ENCODE measurements around the gene IL27RA.
"Not testable (repeated sequence)": the region's sequence is repeated elsewhere in the genome, so short reads cannot be mapped to it uniquely, and the experiment has no call there.

The IL27RA gene

GRCh38 chr19:14030997-14031718, 404 bp upstream of the IL27RA start:
- no peak for DNase-seq (ENCODE audit: low spot score)

GRCh38 chr19:14033946-14034345, 2.4 kb downstream of the IL27RA start:
- DNase-seq (ENCODE audit: low spot score) = no peak

DNA sequence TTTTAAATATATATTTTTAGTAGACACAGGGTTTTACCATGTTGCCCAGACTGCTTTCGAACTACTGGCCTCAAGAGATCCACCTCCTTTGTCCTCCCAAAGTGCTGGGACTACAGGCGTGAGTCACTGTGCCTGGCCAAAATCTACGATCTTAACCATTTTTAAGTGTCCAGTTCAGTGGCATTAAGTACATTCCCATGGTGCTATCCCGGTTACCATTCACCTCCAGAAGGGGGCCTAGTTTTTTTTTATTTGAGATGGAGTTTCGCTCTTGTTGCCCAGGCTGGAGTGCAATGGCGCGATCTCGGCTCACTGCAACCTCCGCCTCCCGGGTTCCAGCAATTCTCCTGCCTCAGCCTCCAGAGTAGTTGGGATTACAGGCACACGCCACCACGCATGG, 3.6 kb downstream of the IL27RA start:
- DNase-seq (ENCODE audit: low spot score) = not testable (repeated sequence)

DNA sequence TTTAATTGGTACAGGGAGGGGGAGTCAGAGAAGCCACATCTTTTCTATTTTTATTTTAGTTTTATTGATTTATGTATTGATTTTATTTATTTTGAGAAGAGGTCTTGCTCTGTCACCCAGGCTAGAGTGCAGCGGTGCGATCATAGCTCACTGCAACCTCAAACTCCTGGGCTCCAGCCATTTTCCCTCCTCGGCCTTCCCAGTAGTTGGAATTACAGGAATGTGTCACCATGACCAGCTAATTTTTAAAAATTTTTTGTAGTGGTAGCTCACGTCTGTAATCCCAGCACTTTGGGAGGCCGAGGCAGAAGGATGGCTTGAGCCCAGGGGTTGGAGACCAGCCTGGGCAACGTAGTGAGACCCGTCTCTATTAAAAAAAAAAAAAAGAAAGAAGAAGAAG, 4.1 kb downstream of the IL27RA start:
- no peak for DNase-seq (ENCODE audit: low spot score)

- DNase-seq (ENCODE audit: low spot score) = no peak
Measured at GRCh38 chr19:14039181-14039580, 7.6 kb downstream of the IL27RA start.

DNA sequence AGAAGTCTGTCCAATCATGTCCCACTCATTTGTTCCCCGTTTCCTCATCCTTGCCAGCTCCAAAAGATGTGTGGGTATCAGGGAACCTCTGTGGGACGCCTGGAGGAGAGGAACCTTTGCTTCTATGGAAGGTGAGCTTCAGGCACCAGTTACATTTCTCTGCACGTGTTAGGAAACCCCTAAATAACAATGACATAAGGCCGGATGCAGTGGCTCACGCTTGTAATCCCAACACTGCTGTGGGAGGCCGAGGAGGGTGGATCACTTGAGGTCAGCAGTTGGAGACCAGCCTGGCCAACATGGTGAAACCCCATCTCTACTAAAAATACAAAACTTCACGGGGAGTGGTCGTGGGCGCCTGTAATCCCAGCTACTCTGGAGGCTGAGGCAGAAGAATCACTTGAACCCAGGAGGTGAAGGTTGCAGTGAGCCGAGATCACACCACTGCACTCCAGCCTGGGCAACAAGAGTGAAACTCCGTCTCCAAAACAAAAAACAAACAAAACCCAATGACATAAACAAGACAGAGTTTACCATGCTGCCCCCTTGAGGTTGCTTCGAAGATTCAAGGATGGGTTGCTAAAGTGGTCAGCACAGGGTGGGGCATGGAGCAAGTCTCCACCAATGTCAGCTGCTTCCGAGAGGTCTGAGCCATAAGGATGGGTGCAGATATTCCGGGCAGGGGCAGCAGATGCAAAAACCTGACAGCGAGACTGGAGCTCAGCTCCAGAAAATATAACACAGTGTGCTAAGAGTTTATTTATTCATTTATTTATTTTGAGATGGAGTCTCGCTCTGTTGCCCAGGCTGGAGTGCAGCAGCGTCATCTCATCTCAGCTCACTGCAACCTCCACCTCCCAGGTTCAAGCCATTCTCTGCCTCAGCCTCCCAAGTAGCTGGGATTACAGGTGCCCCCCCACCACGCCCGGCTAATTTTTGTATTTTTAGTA, 11.4 kb downstream of the IL27RA start:
- DNase-seq (ENCODE audit: low spot score) = not testable (repeated sequence)

- DNase-seq (ENCODE audit: low spot score) = not testable (repeated sequence)
Measured at GRCh38 chr19:14047866-14048265, 16.3 kb downstream of the IL27RA start.

DNA sequence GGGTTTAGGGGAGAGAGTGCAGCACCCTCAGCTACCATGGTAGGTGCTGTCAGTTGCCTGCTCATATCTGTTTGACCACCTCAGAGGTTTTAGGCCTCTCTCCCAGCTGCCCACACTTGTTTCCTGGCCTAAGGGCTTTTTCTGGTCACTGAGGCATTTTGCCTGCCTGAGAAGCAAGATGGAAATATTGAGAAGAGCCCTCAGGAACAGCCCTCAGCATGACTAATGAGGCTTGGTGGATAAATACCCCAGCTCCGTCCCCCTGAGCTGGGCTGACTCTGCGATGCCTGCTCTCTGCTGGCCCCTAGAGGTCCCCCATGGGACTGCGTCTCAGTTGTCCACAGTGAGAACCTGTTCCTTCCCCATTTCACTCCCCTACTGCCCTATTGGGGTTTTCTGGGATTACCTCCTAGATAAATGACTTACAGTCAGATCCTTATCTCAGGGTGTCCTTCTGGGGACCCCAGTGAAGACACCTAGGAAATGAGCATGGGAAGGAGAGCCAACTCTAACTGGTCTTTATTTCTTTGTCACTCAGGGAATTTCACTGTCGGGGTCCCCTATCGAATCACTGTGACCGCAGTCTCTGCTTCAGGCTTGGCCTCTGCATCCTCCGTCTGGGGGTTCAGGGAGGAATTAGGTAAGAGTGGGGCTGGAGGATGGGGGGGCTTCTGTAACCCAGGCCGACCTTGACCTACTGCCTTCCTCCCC, 17.0 kb downstream of the IL27RA start:
- no peak for DNase-seq (ENCODE audit: low spot score)

- DNase-seq (ENCODE audit: low spot score) = no peak
Measured at GRCh38 chr19:14050512-14050911, 18.9 kb downstream of the IL27RA start.

DNA sequence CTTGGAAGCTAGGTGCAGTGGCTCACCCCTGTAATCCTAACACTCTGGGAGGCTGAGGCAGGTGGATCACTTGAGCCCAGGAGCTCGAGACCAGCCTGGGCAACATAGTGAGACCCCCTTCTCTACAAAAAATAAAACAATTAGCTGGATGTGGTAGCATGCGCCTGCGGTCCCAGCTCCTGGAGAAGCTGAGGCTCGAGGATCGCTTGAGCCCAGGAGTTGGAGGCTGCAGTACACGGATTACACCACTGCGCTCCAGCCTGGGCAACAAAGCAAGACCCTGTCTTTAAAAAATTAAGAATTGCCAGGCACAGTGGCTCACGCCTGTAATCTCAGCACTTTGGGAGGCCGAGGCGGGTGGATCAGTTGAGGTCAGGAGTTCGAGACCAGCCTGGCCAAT, 19.4 kb downstream of the IL27RA start:
- DNase-seq (ENCODE audit: low spot score) = not testable (repeated sequence)

DNA sequence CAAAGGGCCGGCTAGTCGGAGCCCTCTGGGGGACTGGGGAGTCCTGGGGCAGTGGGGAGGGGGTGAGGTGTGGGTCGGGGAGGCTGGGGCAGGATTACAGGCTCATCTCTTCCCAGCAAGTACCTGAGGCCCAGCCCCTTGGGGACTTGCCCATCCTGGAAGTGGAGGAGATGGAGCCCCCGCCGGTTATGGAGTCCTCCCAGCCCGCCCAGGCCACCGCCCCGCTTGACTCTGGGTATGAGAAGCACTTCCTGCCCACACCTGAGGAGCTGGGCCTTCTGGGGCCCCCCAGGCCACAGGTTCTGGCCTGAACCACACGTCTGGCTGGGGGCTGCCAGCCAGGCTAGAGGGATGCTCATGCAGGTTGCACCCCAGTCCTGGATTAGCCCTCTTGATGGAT, 20.4 kb downstream of the IL27RA start:
- DNase-seq (ENCODE audit: low spot score) = no peak

- no peak for DNase-seq (ENCODE audit: low spot score)
Measured at GRCh38 chr19:14052470-14052869, 20.9 kb downstream of the IL27RA start.

GRCh38 chr19:14053032-14053431, 21.5 kb downstream of the IL27RA start:
- DNase-seq (ENCODE audit: low spot score) = no peak

GRCh38 chr19:14053500-14053899, 21.9 kb downstream of the IL27RA start:
- DNase-seq (ENCODE audit: low spot score) = no peak

DNA sequence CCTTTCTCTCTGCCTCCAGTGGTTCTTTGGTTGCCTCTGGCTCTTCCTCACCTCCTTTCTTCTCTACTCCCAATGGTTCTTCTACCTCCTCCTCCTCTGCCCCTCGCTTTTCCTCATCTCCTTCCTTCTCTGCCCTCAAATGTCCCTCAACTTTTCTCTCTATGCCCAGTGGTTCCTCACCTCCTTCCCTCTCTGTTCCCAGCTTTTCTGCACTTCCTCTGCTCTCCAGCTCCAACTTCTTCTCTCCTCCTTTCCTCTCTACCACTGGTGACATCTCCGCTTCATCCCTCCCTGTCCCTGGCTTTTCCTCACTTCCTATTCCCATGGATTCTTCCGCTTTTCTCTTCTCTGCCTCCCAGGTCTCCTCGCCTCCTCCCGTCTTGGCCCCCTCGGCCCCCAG, 22.5 kb downstream of the IL27RA start:
- no peak for DNase-seq (ENCODE audit: low spot score)

DNA sequence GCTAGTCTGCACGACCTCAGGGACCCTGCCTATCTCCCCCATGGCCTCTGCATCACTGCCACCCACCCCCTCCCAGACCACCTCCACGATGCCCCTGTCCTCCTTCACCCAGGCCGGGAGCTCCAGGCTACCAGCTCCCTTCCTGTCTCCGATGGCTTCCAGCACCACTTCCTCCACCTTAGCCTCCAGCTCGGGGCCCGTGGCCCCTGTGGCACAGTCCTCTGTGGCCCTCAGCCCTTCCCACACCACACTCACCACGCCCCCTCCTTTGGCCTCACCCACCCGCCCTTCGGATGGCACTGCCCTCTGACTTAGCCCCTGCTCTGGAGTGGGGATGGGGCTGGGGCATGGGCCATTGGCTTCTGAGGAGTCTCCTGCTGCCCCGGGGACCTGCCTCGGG, 23.2 kb downstream of the IL27RA start:
- no peak for DNase-seq (ENCODE audit: low spot score)

DNA sequence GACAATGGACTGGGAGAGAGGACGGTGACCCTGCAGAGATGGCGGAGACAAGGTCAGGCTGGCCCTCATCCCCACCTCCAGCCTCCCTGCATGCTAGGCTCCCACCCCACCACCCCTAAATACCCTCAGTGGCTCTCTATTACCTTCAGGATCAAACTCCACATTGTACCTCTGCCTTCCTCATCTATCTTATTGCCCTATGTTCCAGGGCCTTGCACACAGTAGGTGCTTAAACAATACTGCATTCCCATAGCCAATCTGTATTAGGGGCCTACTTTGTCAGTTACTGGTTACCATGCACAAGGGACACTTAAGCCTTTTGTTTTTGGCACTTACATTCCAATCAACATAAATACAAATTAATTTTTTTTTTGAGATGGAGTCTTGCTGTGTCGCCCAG, 23.8 kb downstream of the IL27RA start:
- DNase-seq (ENCODE audit: low spot score) = no peak

- no peak for DNase-seq (ENCODE audit: low spot score)
Measured at GRCh38 chr19:14056069-14056666, 24.6 kb downstream of the IL27RA start.

- DNase-seq (ENCODE audit: low spot score) = no peak
Measured at GRCh38 chr19:14056741-14057356, 25.3 kb downstream of the IL27RA start.

DNA sequence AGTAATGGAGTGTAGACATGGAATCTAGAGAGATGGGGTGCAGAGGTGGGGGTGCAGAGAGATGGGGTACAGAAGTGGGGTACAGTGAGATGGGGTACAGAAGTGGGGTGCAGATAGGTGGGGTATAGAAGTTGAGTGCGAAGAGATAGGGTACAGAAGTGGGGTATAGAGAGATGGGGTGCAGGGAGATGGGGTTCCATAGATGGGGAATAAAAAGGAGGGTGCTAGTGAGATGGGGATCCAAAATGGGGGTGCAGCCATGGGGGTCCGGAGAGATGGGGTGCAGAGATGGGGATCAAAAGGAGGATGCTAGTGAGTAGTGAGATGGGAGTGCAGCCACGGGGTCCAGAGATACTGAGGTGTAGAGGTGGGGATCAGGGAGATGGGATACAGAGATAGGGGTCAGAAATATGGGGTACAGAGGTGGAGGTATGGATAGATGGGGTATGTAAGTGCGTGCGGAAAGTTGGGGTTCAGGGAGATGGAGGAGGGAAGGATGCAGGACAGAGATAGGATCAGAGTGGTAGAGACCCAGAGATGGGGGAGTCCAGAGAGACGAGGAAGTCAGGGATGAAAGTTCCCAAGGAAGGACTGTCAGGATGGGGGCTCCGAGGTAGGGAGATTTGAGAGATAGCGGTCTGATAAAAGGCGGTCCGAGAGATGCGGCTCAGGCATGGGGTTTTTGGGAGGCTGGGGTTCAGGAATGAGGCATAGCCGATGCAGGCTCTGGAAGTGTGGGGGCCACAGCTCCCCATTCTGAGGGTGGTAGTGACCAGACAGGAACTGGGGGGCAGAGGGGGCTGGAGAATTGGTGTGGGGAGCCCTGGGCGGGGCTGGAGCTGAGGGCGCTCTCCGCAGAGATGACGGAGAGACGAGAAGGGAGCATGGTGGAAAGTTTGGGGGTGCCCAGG, 26.9 kb downstream of the IL27RA start:
- DNase-seq (ENCODE audit: low spot score) = no peak

DNA sequence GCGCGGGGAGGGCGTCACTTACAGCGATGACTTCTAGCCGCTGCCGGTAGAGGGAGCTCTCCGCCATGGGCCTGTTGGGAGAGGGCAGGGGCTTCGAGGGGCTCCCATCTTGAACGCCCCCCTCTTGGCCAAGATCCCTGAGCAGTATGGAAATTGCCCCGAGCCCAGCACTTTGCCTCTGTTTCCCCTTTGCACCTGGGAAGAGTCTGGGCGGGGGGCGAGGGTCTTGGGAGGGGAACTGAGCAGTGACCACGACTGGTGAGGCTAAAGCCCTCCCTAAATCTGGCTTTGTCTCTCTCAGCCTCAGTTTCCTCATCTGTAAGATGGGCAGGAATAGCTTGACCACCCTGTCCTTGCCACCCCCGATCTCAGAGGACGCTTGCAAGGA, 27.5 kb downstream of the IL27RA start:
- DNase-seq (ENCODE audit: low spot score) = no peak

Measured in left forelimb (tissue), 1 donor.